Activated CD4-positive, alpha-beta T cell treated with anti-CD3 and anti-CD28 coated beads for 1 hour (primary cell): Measurements from ENCODE around the gene TNIP1.
A peak's percentile ranks its signal among the peaks of the same experiment; 100 is the strongest.

Experiments used
- DNase-seq: peaks from one replicate; pipeline ENCODE4 v3.0.0-alpha.2; 2020

Gene TNIP1

DNA sequence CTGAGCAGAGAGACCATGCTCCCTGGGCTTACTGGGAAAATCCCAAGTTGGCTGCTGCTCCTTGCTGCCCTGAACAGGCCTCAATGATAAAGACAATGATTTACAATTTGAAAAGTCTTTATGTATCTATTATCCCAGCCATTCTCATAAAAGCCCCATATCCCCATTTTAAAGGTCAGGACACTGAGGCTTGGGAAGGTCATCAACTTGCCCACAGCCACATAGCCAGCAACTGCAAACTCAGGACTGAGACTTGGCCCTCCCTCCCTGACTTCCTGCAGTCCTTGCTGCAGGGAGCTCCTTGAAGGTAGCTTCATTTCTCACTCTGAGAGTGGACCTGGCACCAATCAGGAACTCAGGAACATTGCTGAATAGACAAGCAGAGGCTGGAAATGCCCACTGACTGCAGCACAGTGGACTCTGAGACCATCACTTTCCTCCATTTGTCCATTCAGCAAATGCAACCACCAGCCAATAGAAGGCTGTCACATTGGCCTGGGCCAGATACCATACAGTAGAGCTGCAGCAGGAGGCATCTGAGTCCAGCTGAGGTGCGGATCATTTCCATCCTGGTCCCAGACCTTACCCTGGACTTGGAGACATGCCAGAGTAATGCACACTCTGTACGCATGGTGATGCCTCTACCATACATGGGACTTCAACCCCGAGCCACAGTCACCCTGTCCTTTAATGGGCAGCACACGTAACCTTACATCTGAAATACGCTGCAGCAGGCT is 18.3 kb downstream of the TNIP1 start:
- no peak for DNase-seq

DNA sequence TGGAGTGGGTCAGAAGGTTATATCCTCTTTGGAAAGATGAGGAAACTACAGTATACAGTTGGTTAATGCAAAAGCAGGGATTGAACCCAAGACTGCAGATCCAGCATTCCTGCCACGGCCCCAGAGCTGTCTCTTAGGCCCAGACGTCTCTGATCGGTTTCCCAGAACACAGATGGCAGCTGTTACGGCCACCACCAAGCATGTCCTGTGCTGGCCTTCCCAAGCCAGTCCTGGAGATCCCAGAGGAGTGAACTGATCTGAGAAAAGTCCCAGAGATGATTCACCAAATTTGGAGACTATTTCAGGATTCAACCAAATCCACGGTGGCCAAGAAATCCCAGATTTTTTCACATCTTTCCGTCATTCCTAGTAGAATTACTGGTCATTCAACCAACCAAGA is 20.1 kb downstream of the TNIP1 start:
- no peak for DNase-seq

DNA sequence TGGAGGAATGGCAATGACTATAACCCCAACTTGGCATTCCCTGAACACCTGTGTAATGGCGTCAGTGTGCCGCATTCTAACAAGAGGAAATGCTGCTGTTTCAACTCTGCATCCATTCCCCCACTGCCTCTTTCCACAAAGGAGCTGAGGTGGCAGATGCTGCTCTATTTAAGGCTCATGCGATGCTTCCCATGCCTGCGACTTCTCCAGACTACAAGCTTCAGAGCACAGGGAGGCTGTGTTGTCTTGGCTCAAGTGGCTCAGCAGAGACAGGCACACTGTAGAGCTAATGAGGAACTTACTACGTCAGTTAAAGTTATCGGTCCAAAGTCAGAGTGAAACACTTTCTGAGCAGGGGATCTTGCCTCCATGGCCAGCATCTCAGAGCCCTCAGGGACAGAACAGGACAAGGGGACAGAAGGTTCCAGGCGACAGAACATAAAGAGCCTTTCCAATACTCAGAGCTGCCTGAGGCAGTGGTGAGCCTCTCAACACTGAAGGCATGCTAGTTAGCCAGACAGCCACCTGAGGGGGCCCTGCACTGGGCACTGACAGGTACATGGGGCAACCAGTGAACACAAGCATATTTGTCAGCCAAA is 21.8 kb downstream of the TNIP1 start:
- DNase-seq: no peak

DNA sequence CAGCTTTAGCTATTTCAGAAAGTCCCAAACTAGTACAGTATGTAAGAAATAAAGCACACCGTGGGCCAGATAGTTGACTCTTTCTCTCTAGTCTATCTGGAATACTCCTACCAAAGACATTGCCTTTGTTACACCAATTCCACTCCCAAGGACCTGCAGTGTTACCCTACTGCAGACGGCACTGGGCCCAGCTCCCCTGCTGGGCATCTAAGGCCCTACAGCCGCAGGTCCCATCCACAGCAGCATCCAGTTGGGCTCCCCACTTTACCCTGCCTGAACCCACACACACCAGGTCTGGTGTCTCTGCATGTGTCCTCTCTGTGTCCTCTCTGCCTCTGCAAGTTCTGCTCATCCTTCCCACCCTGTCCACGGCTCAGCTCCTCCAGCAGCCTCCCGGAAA is 22.5 kb downstream of the TNIP1 start:
- no peak for DNase-seq

DNA sequence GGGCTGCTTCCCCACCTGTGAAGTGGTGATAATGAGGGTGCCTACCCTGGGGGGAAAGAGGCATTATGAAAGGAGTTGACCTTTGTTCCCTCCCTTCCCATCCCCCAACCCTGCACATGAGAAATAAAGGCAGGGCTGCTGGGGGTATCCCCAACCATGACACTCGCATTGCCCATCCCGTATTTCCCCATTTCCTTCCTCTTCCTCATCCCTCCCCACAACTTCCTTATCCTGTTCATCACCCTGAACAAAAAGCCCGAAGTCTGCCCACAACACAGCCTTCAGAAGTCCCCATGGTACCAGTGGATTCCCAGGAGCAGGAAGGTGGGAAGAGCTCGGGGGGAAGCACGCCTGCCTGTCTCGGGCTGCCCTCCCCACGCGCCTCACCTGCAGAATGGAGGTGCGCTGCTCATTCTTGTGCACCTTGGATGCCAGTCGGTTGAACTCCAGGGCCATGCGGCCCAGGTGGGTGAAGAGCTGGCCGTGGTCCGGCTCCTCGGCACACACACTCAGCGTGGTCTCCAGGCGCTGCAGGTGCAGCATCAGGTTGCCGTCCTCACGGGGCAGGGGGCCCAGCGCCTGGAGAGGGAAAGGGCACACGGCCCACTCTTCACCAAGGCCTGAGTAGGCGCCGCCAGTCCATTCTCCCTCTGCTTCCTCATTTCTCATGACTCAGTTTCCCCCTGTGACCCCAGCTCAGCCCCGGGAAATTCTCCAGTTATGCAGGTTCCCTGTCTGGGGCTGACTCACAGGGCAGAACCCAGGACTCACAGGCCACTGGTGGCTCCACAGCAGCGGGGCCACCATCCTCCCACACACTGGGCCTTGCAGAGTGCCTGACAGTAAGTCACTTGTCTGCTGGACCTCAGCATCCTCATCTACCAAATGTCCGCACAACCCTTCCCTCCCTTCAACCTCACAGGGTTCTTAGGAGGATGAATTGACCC is 24.2 kb downstream of the TNIP1 start:
- DNase-seq: no peak

DNA sequence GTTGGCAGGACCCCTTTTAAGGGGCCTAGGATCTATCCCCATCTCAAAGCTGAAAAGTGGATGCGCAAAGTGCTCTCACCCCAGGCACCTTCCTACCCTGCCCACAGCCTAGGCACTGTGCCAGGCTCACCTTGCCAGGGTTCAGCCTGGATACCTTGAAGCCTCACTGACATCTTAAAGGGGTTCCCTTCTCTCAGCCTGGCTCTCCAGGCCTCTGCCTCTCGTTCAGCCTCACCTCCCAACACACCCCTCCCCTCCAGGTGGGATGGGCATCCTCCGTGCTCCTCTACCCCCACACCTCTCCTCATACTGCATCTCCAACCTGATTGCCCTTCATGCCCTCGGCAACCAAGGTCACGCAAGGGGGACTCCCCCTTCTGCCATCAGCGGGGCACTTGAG is 25.5 kb downstream of the TNIP1 start:
- no peak for DNase-seq

DNA sequence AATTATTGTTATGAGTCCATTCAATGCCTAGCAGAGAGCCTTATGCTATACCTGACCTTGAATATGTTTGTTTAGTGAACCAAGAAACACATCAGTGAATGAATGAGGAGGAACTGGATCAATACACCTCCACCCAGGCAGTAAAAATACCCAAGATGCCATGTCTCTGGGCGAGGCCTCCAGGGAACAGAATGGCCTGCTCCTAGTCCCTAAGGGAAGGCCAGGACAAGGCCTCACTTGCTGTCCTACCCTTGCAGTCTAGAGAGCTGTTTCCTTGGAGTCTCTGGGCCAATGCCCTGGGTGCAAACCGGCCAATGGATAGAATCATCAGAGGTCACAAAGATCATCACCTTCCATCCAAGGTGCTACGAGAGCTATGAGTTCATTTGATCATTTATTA is 26.1 kb downstream of the TNIP1 start:
- no peak for DNase-seq

DNA sequence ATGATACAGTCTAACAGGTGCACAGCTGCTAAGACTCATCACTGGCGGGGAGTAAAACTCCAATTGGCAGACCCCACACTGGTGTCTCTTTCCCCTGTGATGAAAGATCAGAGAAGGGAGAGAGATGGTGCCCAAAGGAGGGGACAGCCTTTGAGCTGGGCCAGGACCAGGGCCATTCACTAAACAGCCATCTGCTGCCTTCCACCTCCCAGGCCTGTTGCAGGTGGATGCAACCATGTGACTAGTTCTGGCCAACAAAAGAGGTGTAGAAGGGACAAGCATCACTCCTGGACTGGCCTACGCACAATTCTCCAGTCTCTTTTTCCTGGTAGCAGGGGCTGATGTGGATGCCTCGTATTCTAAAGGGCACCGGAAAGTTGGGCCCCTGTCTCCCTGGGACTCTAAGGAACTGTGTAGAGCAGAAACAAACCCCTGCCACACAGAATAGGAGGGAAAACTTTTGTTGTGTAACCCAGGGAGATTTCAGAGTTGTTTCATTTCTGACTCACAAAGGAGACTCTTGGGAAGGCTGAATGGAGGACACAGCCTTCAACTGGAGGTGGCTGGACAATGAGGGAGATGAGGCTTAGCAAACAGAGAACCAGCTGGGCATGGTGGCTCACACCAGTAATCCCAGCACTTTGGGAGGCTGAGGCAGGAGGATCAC is 26.9 kb downstream of the TNIP1 start:
- no peak for DNase-seq

DNA sequence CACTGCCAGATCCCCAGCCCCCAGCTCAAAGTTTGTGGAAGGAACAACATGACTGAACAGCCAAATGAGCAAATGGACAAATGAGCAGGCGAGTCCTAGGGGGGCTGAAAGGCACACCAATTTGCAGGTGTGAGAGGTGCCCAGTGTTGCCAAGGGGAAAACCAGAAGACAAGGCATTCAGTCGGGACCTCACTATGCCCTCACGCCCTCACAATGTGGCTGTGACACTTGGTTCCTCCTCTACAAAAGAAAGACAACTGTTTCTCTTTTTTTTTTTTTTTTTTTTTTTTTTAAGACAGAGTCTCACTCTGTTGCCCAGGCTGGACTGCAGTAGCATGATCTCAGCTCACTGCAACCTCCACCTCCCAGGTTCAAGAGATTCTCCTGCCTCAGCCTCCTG is 28.0 kb downstream of the TNIP1 start:
- DNase-seq: no peak

DNA sequence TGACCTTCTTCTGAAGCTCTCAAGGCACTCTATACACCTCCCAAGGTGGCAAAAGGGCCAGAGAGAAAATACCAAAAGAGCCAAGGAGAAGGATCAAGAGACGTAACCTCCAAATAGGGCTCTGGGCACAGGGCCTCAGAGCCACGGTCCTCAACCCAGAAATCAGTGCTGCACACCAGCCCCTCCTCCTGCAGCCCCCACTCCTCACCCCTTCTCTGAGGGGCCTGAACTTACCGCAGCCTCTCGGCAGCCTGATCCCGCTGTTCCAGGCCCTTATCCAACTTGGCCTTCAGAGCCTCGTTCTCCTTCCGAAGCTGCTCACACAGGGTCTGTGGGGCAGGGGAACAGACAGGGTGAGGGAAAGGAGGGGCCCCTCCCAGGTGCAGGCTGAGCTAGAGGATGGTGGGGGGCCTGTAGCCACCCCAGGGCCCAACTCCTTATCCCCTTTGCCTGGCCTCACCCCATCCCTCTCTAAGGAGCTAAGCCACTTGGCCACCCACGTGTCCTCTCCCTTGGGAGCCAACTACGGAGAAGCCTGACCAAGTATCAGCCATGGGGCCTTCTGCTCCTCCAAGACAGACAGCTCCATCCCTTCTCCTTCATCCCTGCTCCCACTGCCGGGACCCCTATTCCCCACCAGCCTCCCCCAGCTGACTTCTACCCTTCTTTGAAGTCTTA is 28.8 kb downstream of the TNIP1 start:
- DNase-seq: no peak

DNA sequence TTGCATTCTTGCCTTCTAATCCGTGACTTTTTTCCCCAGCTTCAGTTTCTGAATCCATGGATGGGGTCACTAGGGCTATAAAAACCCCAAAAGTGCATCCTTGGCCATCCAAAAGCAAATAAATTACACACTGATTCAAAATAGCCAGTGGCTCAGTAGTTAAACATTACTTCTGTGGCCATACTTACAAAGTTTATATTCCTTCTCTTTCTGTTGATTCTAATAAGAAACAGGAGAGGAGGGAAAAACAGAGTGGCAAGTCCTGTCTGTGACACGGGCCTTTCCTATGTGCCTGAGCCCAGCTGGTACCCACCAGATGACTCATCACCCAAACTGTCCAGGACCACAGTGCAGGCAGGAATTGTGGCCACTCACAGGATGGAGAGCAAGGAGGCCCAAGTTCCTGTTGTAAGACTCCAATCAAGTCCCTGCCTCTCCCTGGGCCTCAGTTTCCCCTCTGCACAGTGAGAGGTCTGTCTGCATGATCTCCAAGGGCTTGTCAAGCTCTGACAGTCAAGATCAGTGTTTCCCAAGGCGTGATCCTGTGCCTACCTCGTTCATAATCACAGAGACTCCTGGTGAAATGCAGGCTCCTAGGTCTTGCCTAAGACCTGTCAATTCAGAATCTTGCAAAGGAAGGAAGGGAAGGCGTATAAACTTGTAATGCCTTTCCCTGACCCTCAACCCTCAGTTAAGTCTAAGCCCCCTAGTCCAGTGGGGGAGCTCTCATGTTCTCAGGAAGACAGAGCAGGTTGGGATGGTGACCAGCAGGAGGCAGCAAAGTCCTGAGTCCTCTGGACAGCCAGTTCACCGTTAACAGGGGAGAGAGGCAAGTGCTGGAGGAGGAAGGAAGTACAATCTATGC is 29.5 kb downstream of the TNIP1 start:
- peak; percentile 58 for DNase-seq

DNA sequence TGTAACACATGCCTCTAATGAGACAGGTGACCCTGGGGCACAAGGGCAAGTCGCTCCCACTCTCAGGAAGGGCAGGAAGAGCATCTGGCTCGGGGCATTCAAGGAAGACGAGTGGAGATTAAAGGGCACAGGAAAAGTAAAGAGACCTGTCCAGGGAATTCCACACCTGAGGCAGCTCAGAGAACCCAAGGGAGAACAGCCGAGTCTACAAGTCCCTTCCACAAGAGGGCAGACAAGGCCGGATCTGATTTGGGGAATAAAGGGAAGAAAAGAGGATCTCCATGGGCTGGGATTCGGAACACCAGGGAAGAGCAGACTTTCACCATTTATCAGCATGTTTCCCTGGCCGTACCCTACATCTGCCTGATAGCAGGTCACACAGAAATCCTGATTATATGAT is 32.3 kb downstream of the TNIP1 start:
- DNase-seq: no peak

DNA sequence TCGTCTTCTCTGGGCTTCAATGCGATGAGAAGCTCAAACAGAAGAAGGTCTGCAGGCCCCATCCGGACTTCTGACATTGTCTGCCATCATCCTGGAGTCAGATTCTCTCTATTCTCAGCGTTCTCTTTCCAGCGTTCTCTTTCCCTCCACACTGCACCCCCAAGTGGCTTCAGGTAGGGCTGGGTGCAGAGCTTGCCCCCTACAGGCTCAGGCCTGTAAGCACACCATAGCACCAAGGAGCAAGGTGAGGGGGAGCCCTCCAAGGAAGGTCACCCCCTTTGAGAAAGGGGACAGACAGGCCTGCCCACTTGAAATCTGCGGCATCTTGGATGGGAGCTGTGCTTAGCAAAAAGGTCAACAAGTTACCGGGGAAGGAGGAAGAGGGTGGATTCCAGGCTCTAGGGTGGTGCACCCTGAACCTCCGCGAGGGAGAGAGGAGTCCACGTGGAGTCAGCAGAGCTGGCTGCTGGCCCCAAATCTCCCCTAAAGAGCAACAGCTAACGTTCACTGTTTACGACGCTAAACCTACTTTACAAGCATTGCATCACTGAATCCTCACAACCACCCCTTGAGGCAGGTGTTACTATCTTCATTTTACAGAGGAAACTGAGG is 32.9 kb downstream of the TNIP1 start:
- no peak for DNase-seq

DNA sequence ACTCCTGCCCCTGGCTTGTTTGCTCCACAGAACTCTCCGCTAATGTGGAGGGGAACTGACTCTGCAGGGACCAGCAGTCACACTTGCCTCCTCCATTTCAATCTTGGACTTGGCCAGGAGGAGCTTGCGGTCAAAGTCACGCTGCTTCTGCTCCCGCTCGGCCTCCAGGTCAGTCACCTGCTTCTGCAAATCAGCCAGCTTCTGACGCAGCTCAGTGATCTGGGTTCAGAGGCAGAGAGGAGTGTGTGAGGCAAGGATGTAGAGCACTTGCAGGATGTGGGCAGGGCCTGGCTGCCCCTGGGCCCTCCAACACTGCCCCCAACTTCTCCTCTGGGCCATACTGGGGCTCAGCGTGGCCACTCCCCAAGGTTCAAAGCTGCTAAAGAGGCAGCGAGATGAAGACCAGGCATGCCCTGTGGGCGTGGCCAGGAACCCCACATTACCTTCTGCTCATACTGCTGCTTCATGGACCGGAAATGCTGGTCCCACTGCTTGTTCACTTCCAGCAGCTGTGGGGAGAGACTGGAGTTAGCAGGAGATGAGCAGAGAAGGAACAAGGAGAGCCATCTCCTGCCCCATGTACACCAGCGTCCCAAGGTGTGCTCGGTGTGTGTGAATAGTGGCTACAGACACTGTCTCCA is 38.3 kb downstream of the TNIP1 start:
- DNase-seq: no peak

DNA sequence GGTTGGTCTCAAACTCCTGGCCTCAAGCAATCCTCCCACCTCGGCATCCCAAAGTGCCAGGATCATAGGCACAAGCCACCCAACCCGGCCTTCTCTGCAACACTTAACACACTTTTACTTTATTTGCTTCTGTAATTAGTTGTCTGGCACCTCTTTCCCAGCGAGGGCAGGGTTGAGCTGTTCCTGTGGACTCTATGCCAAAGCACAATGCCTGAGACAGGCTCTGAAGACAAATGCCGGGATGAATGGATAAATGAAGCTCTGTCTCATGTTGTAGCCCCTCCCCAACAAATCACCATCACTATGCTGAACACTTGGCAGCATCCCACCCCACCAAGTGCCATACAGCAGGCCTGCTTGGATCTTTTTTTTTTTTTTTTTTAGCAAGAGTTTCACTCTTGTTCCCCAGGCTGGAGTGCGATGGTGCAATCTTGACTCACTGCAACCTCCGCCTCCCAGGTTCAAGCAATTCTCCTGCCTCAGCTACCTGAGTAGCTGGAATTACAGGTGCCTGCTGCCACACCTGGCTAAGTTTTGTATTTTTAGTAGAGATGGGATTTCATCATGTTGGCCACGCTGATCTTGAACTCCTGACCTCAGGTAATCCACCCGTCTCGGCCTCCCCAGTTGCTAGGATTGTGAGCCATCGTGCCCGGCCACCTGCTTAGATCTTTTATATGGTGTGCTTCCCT is 39.1 kb downstream of the TNIP1 start:
- no peak for DNase-seq

DNA sequence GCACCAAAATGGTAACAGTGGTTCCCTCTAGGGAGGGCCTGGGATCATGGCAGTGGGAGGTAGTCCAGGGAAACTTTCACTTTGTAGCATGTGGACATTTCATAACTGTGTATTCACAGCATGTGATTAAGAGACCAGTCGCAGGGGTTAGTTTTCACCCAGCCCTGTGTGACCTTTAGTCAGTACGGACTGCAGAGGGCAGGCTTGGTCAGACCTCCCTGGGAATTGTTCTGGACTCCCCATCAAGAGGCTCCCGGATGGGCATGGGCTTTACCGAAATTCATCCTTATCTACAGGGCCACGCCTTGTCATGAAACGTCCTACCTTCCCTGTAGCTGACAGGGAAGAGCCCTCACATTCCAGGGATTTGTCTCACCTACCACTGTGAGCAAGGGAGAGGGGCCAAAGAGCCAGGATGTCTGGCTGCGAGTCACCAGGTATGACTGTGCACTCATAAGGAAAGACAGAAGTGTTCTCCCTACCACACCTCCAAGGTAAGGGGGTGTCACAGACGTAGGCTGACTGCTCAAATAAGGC is 40.6 kb downstream of the TNIP1 start:
- DNase-seq: no peak

DNA sequence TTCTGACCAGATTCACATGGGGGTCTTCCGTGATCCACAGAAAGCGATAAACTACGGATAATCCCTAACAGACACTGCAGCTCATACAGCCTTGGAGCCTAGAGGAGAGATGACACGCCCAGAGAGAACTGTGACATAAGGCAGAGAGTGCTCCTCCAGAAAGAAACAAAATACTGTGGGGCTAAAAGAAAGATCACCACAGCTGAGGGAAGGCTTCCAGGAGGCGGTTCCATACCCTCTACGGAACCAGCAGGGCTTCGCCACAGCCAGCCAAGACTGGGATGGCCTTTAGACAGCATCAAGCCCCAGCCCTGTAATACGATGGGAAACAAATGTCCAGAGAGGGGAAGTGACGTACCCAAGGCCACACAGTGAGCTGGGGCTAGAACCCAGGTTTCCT is 41.2 kb downstream of the TNIP1 start:
- DNase-seq: no peak

DNA sequence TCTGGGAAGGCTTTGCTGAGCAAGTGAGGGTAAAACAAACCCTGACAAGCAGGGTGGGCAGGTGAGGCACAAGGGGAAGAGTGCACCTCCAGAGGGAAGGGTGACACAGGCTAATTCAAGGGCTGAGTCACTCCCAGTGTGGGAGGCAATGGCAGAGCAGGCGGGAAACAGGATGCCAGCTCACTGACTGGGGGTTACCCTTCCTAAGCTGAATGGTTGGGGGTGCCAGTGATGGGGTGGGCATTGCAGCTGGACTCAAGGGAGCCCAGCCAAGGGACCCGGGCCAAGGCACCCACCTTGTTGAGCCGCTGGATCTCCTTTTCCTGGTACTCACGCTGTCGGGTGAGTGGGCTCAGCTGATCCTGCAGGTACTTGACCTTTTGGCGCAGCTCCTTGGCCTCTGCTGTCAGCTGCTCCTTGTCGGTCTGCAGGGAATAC is 42.0 kb downstream of the TNIP1 start:
- no peak for DNase-seq

DNA sequence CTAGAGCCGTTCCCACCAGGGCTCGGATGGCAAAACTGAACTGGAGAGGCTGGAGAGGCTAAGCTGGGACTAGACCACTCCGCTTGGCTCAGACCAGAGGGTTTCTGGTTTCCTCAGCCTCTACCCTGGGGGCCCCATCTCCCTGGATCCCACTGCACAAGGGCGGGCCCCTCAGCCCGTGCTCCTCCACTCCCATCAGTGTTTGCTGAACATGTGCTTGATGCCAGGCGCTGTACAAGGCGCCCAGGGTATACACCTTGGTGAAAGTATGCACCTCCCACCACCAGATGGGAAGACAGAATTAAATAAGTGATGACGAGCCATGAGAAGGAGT is 42.5 kb downstream of the TNIP1 start:
- no peak for DNase-seq
